ENCODE results near the gene HECTD3. TPM values are rescaled to one million over a fixed set of nuclear protein-coding genes. Genes with fewer than 3 reads are reported as not detected.
A peak's percentile ranks its signal among the peaks of the same experiment; 100 is the strongest.

HECTD3 gene
- total and polyA plus RNA-seq, 9 of the 15 experiments (the other 6 are each of a cell fraction or from before 2014, with no cell fraction given) = 6.3 to 50.8 (median 18.9) TPM

- no peak for TF ChIP-seq ZNF518B (CRISPR knock-in tag; IDR thresholded peaks at IDR 0.05)
- TF ChIP-seq ZNF551 (CRISPR knock-in tag; IDR thresholded peaks at IDR 0.05) = no peak
- TF ChIP-seq SP1 (CRISPR knock-in tag; IDR thresholded peaks at IDR 0.05) = no peak; the same call in 1 of the 2 replicates
- TF ChIP-seq NFRKB (IDR thresholded peaks at IDR 0.05; ENCODE audit: low read depth) = peak; percentile 98
- TF ChIP-seq SMAD1 (IDR thresholded peaks at IDR 0.05; ENCODE audit: low read depth, low read length, partially characterized antibody) = peak; percentile 93
- no peak for TF ChIP-seq GABPB1 (CRISPR knock-in tag; IDR thresholded peaks at IDR 0.05)
- no peak for TF ChIP-seq HMGN3 (IDR thresholded peaks at IDR 0.05; ENCODE audit: borderline replicate concordance, extremely low read depth, insufficient read length, low read depth, low read length)
- no peak for TF ChIP-seq ZBTB5 (IDR thresholded peaks at IDR 0.05)
- TF ChIP-seq NKRF (IDR thresholded peaks at IDR 0.05; ENCODE audit: borderline replicate concordance) = peak; percentile 93
- peak in 1 of 2 experiments; percentile 49 for TF ChIP-seq TEAD1 (CRISPR knock-in tag; IDR thresholded peaks at IDR 0.05)
- TF ChIP-seq CXXC5 (CRISPR knock-in tag; IDR thresholded peaks at IDR 0.05) = no peak; the same call in 1 of the 2 replicates
- no peak for TF ChIP-seq TCF3 (CRISPR knock-in tag; IDR thresholded peaks at IDR 0.05)
- TF ChIP-seq SNRNP70 (optimal IDR thresholded peaks at IDR 0.05; ENCODE audit: low read depth, low read length) = no peak
- no peak for TF ChIP-seq ATF4 (CRISPR knock-in tag; IDR thresholded peaks at IDR 0.05)
- TF ChIP-seq RFX1 (IDR thresholded peaks at IDR 0.05) = no peak
- TF ChIP-seq GATA2 (CRISPR knock-in tag; IDR thresholded peaks at IDR 0.05) = no peak
- TF ChIP-seq SAFB (IDR thresholded peaks at IDR 0.05; ENCODE audit: borderline replicate concordance, low read depth, low read length) = no peak
- no peak for TF ChIP-seq ZNF280B (CRISPR knock-in tag; IDR thresholded peaks at IDR 0.05)
These were observed 914 bp upstream of the HECTD3 start, which contains the start of gene UROD (continued) for GRCh38 chr1:45011837-45012638.
